GM12891 (cell line): Measurements from ENCODE around the gene NAP1L2.

Experiments used
- POLR2A ChIP-seq: IDR thresholded peaks from 2 replicates; pipeline ENCODE4 v1.6.1; 2011; ENCODE audit warnings: low read depth, low read length, control low read depth
- POLR2AphosphoS5 ChIP-seq: IDR thresholded peaks from 2 replicates; pipeline ENCODE4 v1.6.1; 2011; ENCODE audit warnings: low read depth, low read length, control low read depth
- POU2F2 ChIP-seq: IDR thresholded peaks from 2 replicates; pipeline ENCODE4 v1.6.1; 2011; ENCODE audit warnings: low read depth, mild to moderate bottlenecking, control low read depth, low read length, moderate library complexity

DNA sequence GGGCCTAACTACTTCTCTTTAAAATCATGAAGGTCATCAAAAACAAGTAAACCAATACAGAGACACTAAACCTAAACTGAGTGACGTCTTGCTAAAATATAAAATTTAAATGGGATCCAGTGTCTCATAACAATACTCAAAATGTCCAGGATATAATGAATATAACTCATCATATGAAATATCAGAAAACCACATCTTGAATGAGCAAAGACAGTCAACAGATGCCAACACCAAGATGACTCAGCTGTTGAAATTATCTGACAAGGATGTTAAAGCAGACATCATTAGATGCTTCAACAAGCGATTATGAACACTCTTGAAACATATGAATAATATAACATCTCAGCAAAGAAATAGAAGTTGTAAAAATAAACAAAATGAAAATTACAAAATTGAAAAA lies 8.3 kb downstream of the NAP1L2 start:
- no peak for TF ChIP-seq POLR2A
- no peak for TF ChIP-seq POLR2AphosphoS5
- TF ChIP-seq POU2F2 = no peak
